GM10248 (cell line): ENCODE results near the gene LRIT1.

ENCODE experiments used
- CTCF ChIA-PET: fragments of 300-600 bp; sonication (Branson Sonifier 250); formaldehyde crosslinking; extraction: SDS; loops from one replicate; lab custom pipeline; 2021; ENCODE audit warnings: antibody characterized with exemption; lab: Yijun Ruan, JAX
- POLR2A ChIA-PET: fragments of 350-650 bp; sonication (Branson Sonifier 250); formaldehyde crosslinking; extraction: SDS; loops from one replicate; lab custom pipeline; 2020; ENCODE audit warnings: antibody characterized with exemption; lab: Yijun Ruan, JAX
- DNase-seq: peaks from one replicate; pipeline ENCODE4 v3.0.0; 2012; ENCODE audit errors: extremely low spot score
- CTCF ChIP-seq: IDR thresholded peaks from 2 replicates; pipeline ENCODE4 v1.5.1; 2012; ENCODE audit warnings: mild to moderate bottlenecking, low read depth; ENCODE audit errors: extremely low read depth, missing control alignments, control extremely low read depth

The LRIT1 gene

GRCh38 chr10:84191106-84191505 is 50.2 kb downstream of the LRIT1 start:
- CTCF ChIA-PET = interaction anchor here (0.8 to 5.2 kb wide), 5 partner anchors 10 to 42 kb away, joined by 3 to 25 read pairs (median 4); no protein-coding TSS in a partner anchor
- no peak for DNase-seq
- no peak for TF ChIP-seq CTCF
- POLR2A ChIA-PET = no interaction called here

DNA sequence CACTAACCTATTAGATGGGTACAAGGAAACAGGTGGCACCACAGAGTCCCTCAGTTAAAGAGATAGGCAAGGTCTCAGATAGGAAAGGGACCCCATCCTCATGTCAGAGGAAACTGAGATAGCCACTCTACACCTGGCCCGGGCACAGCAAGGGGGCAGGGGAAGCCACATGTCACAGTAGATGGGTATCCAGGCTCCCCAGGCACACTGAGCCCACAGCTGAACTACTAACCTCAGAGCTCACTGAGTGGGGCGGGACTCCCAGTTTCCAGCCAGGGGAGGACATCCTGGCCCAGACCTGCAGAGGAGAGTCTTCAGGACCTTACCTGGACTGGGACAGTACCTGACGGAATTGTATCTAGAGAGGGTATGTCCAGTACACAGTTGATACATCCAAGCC is 50.7 kb downstream of the LRIT1 start:
- CTCF ChIA-PET = interaction anchor here (0.8 to 5.2 kb wide), 5 partner anchors 7 to 42 kb away, joined by 3 to 25 read pairs (median 3); no protein-coding TSS in a partner anchor
- POLR2A ChIA-PET = no interaction called here
- DNase-seq = no peak
- no peak for TF ChIP-seq CTCF

DNA sequence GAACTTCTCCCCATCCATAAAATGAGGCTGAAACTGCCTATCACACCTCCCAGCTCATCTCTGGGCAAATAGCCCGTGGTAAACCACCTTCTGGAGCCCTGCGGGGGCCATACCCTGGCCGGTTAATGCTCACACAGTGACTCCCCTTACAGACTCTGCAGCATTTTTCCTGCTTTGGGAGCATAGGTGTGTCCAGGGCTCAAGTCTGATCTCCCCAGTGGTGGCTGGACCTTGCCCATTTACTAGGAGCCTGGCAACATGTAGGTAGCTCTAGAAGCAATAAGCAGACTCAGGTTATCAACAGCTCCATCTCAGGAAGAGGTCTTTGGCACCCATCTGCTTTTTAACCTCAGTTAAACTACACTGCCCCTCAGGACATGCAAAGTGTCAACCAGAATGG is 52.5 kb downstream of the LRIT1 start:
- ChIA-PET POLR2A (no interaction called here), CTCF (interaction anchor here (0.6 kb wide), 1 partner anchor 16 kb away, joined by 3 read pairs; no protein-coding TSS in a partner anchor)
- no peak for TF ChIP-seq CTCF
- DNase-seq = no peak

DNA sequence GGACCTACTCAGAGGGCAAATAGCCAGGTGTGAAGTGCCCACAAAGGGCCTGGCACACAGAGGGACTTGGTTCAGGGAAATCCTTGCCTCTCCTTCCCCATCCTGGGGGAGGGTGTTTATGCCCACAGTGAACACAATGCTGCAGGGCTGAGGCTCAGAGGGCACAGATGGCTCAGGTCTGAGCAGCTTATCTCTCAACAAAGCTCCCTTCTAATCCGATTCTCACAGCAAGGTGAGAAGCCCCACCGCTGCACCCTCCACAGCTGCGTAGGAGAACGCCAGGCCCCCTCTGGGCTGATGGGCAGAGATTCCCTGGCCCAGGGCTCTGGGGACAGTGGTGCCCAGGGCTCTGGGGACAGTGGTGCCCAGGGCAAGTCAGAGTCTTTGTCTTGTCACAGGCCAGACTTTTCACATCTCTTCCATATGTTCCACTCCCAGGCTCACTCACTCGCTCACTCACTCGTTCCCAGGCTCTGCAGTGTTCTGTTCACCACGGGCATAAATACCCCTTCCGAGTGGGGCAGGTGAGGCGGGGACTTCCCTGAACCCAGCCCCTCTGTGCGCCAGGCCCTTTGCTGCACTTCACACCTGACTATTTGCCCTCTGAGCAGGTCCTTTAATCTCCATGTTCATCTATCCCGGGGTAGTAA is 55.7 kb downstream of the LRIT1 start:
- ChIA-PET POLR2A (no interaction called here), CTCF (interaction anchor here (1.1 kb wide), 1 partner anchor 9 kb away, joined by 3 read pairs; the partner anchor contains the start of gene CDHR1)
- TF ChIP-seq CTCF = no peak
- no peak for DNase-seq

DNA sequence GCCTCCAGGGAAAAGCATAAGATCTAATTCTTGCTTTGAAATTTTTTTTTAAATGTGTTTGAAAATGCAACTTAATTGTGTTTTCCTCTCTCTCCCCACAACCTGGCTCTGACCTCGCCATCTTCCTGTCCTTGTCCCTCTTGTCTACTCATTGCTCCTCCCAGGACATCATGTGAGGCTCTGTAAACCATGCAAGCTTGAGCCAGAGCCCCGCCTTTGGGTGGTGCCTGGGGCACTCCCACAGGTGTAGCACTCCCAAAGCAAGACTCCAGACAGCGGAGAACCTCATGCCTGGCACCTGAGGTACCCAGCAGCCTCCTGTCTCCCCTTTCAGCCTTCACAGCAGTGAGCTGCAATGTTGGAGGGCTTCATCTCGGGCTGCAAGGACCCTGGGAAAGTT is 56.8 kb downstream of the LRIT1 start:
- ChIA-PET CTCF (interaction anchor here (0.8 kb wide), 1 partner anchor 26 kb away, joined by 3 read pairs; no protein-coding TSS in a partner anchor), POLR2A (no interaction called here)
- TF ChIP-seq CTCF = no peak
- DNase-seq = no peak

- no peak for DNase-seq
- CTCF ChIA-PET = interaction anchor here (0.9 to 1.9 kb wide), 5 partner anchors 17 to 171 kb away, joined by 3 to 7 read pairs (median 3); no protein-coding TSS in a partner anchor
- POLR2A ChIA-PET = no interaction called here
- TF ChIP-seq CTCF = no peak
These were observed 59.7 kb downstream of the LRIT1 start for GRCh38 chr10:84181631-84182030.
